Ramos (cell line): Measurements from ENCODE around the gene ATP6V0B.

ENCODE experiments used
- in situ Hi-C: fragments of 300-500 bp; cut with MboI; formaldehyde crosslinking; loops from one replicate; pipeline ENCODE4 v1.14.3; 2022; ENCODE audit warnings: low sequenced_read_pairs; ENCODE audit not compliant: unreplicated experiment

Gene ATP6V0B

DNA sequence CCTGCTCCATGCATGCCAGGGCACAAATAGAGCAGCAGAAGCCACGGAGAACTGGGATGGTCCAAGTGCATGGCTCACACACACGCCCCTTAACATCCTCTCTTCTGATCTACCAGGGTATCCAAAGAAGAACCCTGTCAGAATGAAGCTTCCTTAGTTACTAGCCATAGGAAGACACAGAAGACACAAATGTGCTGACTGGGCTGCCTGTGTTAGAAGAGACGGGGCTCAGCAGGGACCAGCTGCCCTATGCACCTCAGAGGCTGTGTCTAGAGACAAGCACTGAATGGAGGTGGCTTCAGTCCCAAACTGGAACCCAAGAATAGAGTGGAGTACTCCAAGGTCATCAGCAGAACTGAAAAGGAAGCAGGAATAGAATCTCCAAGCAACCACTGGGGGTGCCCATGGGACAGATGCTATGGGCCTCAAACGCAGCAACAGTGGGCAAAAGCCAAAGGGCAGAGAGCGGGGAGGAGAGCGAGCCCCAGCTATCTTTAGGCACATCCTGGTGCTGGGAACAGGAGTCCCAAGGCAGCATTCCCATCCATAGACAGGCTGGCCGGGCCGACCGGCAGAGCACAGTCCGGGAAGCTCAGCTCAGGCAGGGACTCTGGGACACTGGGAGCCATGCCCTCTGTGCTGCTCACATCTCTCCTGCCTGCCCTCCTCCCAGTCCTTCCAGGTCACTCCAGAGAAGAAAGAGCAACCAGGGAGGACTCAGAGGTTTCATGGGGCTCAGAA is 47.0 kb downstream of the ATP6V0B start:
- in situ Hi-C loops = no loop called here

DNA sequence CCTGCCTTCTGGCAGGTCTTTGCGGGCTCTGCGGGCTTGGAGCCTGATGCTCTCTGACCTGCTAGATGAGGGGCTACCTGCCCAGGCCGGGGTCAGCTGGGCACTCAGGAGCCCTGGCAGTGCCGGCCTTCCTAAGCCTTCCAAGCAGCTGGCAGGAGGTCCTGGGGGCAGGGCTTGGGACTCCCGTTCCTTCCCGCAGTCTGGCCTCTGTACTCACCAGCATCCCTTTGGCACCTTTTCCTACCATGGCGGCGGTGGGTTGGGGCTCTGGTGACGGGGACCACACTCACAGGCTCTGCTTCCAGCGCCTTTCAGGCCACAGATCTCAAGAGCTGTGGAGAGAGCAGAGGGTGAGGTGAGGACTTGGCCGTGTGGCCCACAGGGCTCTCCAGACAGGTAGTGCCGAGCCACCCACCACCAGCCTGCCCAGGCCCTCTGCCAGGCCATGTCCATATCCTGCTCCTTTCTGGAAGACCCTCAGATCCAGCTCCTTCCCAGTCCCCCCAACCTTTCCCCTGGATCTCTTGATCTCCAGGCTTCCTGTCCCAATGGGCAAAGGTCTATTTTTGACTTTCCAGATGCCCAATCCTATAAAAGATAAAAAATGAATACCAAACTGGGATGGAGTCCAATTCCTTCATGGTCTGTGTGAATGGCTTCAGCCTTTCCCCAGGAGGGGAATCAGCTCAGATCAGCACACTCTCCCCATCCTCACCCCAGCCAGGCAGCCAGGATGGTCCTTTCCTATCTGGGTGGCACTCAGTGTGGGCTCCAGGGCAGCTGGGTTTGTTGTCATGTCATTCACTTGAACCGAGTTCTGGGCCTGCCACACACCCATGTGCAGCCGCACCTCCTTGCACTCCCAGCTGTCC is 49.5 kb downstream of the ATP6V0B start:
- in situ Hi-C loops = no loop called here

DNA sequence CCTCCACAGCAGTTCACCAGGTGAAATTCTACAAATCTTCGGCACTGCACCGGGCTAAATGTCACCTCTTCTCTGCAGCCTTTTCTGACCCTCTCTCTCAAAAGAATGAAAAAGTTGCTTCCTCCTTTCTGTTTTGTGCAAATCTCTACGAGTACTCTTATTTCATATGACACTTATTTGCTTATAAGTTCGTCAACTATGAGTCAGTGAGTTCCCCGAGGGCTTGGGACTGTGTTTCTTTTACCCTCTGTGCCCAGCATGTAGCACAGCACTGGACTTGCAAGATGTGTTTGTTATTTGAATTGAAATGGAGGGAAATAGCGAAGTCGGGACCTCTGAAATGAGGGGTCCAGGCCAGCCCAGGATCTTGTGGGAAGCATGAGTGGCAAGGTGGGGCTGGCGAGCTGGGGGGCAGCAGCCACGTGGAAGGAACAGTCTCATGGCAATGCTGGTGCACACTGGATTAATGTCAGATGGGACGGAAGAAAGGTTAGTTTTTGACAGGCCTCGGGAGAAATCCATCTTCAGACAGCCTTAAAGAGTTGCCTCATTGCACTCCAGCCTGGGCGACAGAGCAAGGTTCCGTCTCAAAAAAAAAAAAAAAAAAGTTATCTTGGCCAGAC is 50.3 kb downstream of the ATP6V0B start:
- in situ Hi-C loops = no loop called here

DNA sequence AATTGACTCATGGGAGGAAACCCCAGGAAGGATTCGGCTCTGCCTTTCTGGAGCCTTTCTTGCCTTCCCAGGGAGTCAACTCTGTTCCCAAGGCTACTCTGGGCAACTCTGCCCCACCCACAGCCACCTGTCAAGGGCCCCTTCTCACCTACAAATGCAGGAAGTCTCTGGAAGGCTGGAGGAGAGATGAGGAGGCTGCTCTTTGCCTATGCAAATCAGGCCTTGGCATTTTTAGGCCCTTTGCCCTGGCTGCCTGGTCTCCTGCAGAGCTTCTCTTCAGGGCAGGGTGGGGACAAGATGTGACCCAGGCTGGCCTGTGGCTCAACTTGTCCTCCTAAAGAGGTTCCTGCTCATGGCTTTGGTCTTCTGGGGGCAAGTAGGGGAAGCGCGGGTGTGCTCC is 51.1 kb downstream of the ATP6V0B start:
- in situ Hi-C loops = no loop called here

DNA sequence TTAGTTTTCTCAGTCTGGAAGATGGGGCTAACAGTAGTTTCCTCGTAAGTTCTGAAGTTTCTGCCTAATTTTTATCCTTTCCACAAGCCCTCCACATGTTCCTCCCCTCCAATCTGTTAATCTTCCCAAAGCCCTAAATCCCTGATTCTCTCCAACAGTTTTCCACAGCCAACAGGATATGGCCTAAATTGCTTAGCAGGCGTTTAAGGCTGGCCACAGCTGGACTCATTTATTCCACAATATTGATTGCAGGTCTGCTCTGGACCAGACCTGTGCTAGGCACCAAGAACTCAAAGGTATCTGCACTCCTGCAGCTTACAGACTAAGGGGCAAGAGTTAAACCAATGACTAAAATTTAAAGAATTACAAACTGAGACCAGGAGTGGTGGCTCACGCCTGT is 52.6 kb downstream of the ATP6V0B start:
- in situ Hi-C loops = no loop called here
